CD4-positive, alpha-beta T cell treated with Interleukin-4 for 4 hours (primary cell): ENCODE results near the gene SCYGR5.
"Not testable (repeated sequence)": the region's sequence is repeated elsewhere in the genome, so short reads cannot be mapped to it uniquely, and the experiment has no call there.

Experiments
- DNase-seq: peaks from one replicate; pipeline ENCODE4 v3.0.0-alpha.2; 2020

SCYGR5 gene, protein sequence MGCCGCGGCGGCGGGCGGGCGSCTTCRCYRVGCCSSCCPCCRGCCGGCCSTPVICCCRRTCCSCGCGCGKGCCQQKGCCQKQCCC

GRCh38 chr2:227666631-227667170 lies at the start of gene SCYGR5:
SCYGR5 (plus strand) TSS chr2:227666804; CDS start chr2:227666804, 0 bp downstream.
- not testable (repeated sequence) for DNase-seq

- DNase-seq = no peak
Observed at GRCh38 chr2:227617316-227618230, 49.0 kb upstream of the SCYGR5 start, which contains the start of gene SCYGR4. SCYGR4 (plus strand) TSS chr2:227617498; CDS start chr2:227617498, 0 bp downstream.

GRCh38 chr2:227623226-227623625 lies 43.4 kb upstream of the SCYGR5 start:
- DNase-seq = no peak

GRCh38 chr2:227625420-227625819 lies 41.2 kb upstream of the SCYGR5 start:
- DNase-seq = no peak

DNA sequence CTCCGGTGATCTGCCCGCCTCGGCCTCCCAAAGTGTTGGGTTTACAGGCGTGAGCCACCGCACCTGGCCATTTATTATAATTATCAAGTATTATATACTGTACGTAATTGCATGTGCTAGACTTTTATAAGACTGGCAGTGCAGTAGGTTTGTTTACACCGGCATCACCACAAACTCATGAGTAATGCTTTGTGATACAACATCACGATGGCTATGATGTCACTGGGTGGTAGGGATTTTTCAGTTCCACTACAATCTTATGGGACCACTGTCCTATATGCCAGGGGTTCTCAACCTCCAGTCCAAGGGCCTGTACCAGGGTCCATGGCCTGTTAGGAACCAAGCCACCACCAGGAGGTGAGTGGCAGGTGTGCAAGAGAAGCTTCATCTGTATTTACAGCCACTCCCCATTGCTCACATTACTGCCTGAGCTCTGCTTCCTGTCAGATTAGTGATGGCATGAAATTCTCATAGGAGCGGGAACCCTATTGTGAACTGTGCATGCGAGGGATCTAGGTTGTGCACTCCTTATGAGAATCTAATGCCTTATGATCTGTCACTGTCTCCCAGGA lies 39.9 kb upstream of the SCYGR5 start:
- no peak for DNase-seq

GRCh38 chr2:227627769-227628168 lies 38.8 kb upstream of the SCYGR5 start:
- DNase-seq = no peak

DNA sequence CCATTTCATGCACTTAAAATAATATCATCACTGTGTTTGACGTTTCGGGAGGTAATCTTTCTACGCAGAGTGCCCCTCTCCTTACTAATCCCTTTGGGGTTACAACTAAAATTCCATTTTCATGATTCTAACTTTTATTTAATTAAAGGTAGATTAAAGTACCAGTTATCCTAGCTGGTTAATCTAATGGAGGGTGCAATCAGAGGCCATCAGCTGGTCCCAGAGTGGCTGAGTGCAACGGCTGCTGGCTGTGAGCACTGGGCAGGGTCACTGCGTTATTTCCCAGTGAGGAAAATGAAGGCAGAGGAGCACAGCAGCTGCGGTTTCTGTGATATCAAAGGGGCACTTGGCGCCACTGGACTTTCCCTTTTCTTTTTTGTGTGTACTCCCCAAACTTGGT lies 37.2 kb upstream of the SCYGR5 start:
- DNase-seq = no peak

- no peak for DNase-seq
Observed at GRCh38 chr2:227630322-227630721, 36.3 kb upstream of the SCYGR5 start.

DNA sequence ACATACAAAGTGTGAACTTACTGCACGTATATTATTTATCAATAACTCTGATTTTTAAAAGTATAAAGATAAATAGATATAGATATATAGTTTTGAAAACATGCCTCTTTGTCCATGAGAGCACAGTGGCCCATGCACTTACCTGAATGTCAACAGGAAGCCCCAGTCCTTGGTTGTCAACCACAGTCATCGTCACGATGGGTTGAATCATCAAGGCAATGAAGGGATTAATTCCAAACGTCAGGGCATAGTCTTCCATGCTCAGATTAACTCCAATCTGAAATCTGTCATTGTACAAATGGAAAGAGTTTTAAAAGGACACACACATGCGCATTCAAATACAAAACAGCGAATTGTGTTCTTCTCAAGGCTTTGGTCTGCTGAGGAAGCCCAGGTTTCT lies 33.8 kb upstream of the SCYGR5 start:
- DNase-seq = no peak

DNA sequence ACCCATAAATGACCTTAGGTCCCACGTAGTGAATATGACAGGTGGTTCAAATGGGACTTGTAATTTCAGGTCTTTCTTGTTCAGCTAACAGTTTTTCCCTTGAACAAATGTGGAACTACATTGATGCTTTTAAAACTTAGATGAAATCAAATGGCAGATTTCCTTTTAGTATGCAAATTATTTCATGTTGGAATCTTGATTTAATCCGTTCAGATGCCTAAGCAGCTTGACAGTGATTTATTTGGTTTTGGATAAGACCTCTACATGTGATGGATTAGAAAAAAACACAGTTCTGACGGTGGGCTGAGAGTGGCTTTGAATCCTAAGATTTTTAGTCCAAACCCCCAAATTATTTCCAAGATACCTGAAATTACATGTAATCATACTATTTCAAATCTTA lies 32.4 kb upstream of the SCYGR5 start:
- no peak for DNase-seq

- DNase-seq = no peak
Observed at GRCh38 chr2:227642656-227643055, 23.9 kb upstream of the SCYGR5 start.

GRCh38 chr2:227643990-227644551 lies 22.5 kb upstream of the SCYGR5 start:
- DNase-seq = no peak

DNA sequence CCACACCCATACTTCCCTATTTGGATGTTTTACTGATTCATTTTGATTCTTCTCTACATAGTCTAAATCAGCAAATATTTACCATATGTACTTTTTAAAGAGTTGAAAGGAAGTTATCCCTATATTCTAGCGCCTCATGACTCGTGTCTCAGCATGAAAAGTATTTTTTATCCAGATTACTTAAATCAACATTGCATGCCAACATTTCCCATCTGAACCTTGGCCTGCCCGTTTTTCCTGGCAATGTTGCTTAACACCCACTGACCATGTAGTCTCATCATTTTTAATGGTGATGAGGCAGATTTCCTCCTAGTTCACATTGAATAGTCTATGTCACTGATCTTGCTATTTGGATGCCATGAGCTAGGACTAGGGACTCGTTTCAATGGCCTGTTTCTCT lies 13.2 kb upstream of the SCYGR5 start:
- no peak for DNase-seq

DNA sequence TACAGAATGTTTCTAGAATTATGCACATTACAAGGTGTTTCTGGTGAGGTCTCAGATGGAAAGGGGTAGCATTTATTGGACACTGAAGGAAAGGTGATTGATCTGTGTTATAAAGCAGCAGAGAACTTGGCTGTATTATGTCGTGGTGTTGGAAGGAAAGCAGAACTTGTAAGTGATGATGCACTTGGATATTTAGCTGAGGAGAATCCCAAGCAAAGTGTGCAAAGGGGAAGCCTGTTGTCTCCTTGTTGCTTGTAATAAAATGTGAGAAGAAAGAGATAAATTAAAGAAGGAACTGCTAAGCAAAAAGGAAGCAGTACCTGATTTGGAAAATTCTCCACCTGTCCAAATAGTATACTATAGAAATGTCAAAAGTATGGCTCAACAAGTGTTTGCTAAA lies 12.2 kb upstream of the SCYGR5 start:
- DNase-seq = no peak

DNA sequence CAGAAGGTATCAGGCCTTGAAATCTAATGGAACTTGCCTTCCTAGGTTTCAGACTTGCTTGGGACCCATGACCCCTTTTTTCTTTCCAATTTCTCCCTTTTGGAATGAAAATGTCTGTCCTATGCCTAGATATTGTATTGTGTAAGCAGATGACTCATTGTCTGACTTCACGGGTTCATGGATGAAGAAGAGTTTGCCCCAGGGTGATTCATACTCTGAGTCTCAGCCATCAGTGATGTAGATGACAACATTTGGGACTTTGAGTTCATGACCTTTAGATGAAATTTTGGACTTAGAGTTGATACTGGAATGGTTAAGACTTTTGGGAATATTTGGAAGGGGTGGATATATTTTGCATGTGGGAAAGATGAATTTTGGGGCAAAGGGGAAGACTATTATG lies 11.2 kb upstream of the SCYGR5 start:
- no peak for DNase-seq

DNA sequence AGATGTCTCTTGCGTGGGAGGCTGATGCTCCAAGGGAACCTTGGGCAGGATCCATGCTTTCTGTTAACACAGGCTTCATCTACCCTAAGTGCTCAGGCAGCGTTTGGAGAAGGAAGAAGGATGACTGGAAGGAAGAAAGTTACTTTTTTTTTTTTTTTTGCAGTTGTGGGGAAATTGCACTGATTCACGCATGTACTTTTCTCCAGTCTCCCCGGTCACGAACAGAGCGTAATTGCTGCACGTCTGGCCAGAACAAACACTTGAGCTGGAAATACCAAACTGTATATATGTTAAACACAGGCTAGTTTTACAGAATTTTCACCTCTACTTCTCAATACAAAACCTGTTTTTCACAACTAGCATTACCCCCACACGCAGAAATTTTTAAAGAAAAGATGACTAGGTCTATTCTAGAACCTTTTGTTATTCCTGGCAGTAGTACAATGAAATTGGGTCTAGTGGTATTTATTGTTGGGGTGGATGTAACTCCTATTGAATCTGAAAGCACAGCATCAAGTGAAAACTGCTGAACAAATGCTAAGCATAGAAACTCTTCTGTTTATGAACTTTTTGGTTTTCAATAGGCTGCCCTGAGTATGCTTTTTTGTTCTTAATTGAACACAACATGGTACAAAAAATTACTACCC lies 9.3 kb upstream of the SCYGR5 start:
- no peak for DNase-seq

GRCh38 chr2:227661025-227661649 lies 5.5 kb upstream of the SCYGR5 start:
- no peak for DNase-seq

- no peak for DNase-seq
Observed at GRCh38 chr2:227661827-227662226, 4.8 kb upstream of the SCYGR5 start.

DNA sequence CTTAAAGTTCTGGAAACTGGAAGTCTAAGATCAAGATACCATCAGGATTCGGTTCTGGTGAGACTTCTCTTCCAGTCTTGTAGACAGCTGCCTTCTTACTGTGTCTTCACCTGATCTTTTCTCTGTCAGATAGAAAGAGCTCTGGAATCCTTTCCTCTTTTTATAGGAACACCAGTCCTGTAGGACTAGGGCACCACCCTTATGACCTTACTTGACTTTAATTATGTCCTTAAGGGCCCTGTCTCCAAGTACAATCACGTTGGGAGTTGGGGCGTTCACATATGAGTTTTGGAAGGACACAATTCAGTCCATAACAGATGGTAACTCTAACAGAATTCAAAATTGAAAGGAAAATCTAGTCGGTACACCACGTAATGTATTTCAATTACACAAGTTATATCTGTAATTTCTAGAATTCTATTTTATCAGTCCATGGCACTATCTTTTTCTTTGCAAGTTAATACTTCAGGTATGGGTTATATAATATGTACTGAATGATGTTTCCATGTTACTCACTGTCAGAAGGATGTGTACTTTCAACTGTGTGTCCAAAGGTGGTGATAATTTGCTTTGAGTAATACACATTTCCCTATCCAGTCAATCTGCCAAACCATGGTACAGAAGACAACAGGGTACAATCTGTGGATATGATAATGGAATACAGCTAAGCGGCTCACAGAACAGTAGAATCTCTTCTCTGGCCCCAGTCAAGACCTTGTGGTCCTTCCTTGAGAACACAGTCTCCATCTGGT lies 1.2 kb upstream of the SCYGR5 start:
- DNase-seq = no peak

GRCh38 chr2:227671170-227671905 lies 4.7 kb downstream of the SCYGR5 start:
- DNase-seq = no peak

- DNase-seq = not testable (repeated sequence)
Observed at GRCh38 chr2:227673620-227674019, 7.0 kb downstream of the SCYGR5 start.
